MCF 10A (cell line): ENCODE measurements around the gene TUBGCP6. TPM values are rescaled to one million over a fixed set of nuclear protein-coding genes. Genes with fewer than 3 reads are reported as not detected.

Experiments used
- BruUV-seq: library from RNA; stranded (reverse); fragments of 400-500 nt; replicated peaks from 2 replicates; lab custom pipeline; 2021; lab: Mats Ljungman, UMichigan
- CTCF ChIA-PET: fragments of 300-600 bp; sonication (Branson Sonifier 250); formaldehyde crosslinking; extraction: SDS; loops from one replicate; lab custom pipeline; 2021; ENCODE audit warnings: antibody characterized with exemption, inconsistent platforms; lab: Yijun Ruan, JAX
- POLR2A ChIA-PET: fragments of 300-600, 350-650 bp; sonication (Branson Sonifier 250); formaldehyde crosslinking; extraction: SDS; loops from one replicate; lab custom pipeline; 2020; ENCODE audit warnings: antibody characterized with exemption, inconsistent platforms; lab: Yijun Ruan, JAX
- DNase-seq: peaks from one replicate; pipeline ENCODE4 v3.0.0-alpha.2; 2018; ENCODE audit not compliant: unreplicated experiment
- H3K27ac Mint-ChIP-seq: one replicate; pipeline ENCODE4 v1.8.0; 2022; ENCODE audit warnings: mild to moderate bottlenecking, low read depth, mixed read lengths; ENCODE audit not compliant: unreplicated experiment
- H3K27me3 Mint-ChIP-seq: one replicate; pipeline ENCODE4 v1.8.0; 2022; ENCODE audit warnings: mixed read lengths; ENCODE audit not compliant: insufficient read depth, unreplicated experiment
- H3K36me3 Mint-ChIP-seq: one replicate; pipeline ENCODE4 v1.8.0; 2022; ENCODE audit warnings: mild to moderate bottlenecking, moderate library complexity, mixed read lengths; ENCODE audit not compliant: insufficient read depth, unreplicated experiment
- H3K4me1 Mint-ChIP-seq: one replicate; pipeline ENCODE4 v1.8.0; 2022; ENCODE audit warnings: mixed read lengths; ENCODE audit not compliant: insufficient read depth, unreplicated experiment
- H3K4me3 Mint-ChIP-seq: one replicate; pipeline ENCODE4 v1.8.0; 2022; ENCODE audit warnings: mild to moderate bottlenecking, moderate library complexity, mixed read lengths; ENCODE audit not compliant: unreplicated experiment
- H3K9me3 Mint-ChIP-seq: one replicate; pipeline ENCODE4 v1.8.0; 2022; ENCODE audit warnings: mixed read lengths; ENCODE audit not compliant: unreplicated experiment
- intact Hi-C: fragments of 100-400 bp; cut with micrococcal nuclease; formaldehyde crosslinking; loops from 2 replicates; pipeline ENCODE4 v1.14.1; 2022
- total RNA-seq: library from RNA; stranded (reverse); gene quantifications from 2 replicates; pipeline ENCODE4 v1.2.3, GENCODE V29; 2022
- TF ChIP-seq, protein P1 (sequence below): fragments of 200-600 bp; IDR thresholded peaks from one replicate; pipeline ENCODE4 v1.8.0; 2022; ENCODE audit warnings: antibody characterized with exemption, mild to moderate bottlenecking; ENCODE audit not compliant: unreplicated experiment

TUBGCP6 gene
- total RNA-seq, 1 experiment from 2014 or later: 27.9 TPM

- no TSS peak for BruUV-seq
- DNase-seq: no peak
- no peaks in the 10 kb centered on the region for H3K27me3 Mint-ChIP-seq
- peak overlapping the region; percentile 67 for H3K27ac Mint-ChIP-seq
- no peaks in the 10 kb centered on the region for H3K9me3 Mint-ChIP-seq
- H3K4me3 Mint-ChIP-seq: peak overlapping the region; percentile 96
- POLR2A ChIA-PET: interaction anchor here (0.9 to 1.6 kb wide), 9 partner anchors 8 to 283 kb away, joined by 3 to 7 read pairs (median 5); partner anchors contain the start of genes HDAC10, LMF2, NCAPH2 and SCO2
- H3K4me1 Mint-ChIP-seq: peaks cover 16% of the 10 kb centered on the region
- TF ChIP-seq, protein P1, sequence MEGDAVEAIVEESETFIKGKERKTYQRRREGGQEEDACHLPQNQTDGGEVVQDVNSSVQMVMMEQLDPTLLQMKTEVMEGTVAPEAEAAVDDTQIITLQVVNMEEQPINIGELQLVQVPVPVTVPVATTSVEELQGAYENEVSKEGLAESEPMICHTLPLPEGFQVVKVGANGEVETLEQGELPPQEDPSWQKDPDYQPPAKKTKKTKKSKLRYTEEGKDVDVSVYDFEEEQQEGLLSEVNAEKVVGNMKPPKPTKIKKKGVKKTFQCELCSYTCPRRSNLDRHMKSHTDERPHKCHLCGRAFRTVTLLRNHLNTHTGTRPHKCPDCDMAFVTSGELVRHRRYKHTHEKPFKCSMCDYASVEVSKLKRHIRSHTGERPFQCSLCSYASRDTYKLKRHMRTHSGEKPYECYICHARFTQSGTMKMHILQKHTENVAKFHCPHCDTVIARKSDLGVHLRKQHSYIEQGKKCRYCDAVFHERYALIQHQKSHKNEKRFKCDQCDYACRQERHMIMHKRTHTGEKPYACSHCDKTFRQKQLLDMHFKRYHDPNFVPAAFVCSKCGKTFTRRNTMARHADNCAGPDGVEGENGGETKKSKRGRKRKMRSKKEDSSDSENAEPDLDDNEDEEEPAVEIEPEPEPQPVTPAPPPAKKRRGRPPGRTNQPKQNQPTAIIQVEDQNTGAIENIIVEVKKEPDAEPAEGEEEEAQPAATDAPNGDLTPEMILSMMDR: no peak
- intact Hi-C loops: no loop called here
- CTCF ChIA-PET: interaction anchor here (0.7 to 4.7 kb wide), 8 partner anchors 10 to 255 kb away, joined by 3 to 34 read pairs (median 6); partner anchors contain the start of gene HDAC10
- peaks cover 28% of the 10 kb centered on the region for H3K36me3 Mint-ChIP-seq
Observed at GRCh38 chr22:50242406-50242949, 2.3 kb downstream of the TUBGCP6 start.

GRCh38 chr22:50238755-50239154 lies 6.1 kb downstream of the TUBGCP6 start:
- intact Hi-C loops: no loop called here
- no peaks in the 10 kb centered on the region for H3K27me3 Mint-ChIP-seq
- H3K4me1 Mint-ChIP-seq: peaks cover 10% of the 10 kb centered on the region

GRCh38 chr22:50236731-50237409 lies 8.0 kb downstream of the TUBGCP6 start:
- Mint-ChIP-seq H3K4me3 (no peak overlapping the region), H3K4me1 (peaks cover 9% of the 10 kb centered on the region), H3K27ac (no peak overlapping the region), H3K9me3 (no peaks in the 10 kb centered on the region), H3K36me3 (peaks cover 32% of the 10 kb centered on the region), H3K27me3 (no peaks in the 10 kb centered on the region)
- TF ChIP-seq, protein P1: peak; percentile 40
- POLR2A ChIA-PET: interaction anchor here (0.9 kb wide), 1 partner anchor 117 kb away, joined by 3 read pairs; no protein-coding TSS in a partner anchor
- BruUV-seq: no TSS peak
- no peak for DNase-seq
- CTCF ChIA-PET: interaction anchor here (0.6 to 2.0 kb wide), 10 partner anchors 18 to 130 kb away, joined by 3 to 7 read pairs (median 4); no protein-coding TSS in a partner anchor
- intact Hi-C loops: loop anchor here (1.0 kb wide), 1 partner anchor 88 kb away; no protein-coding TSS in a partner anchor

More at GRCh38 chr22:50238755-50239154, 6.1 kb downstream of the TUBGCP6 start:
- ChIA-PET POLR2A (interaction anchor here (0.6 kb wide), 1 partner anchor 321 kb away, joined by 3 read pairs; the partner anchor contains the start of gene ALG12), CTCF (interaction anchor here (0.6 to 4.7 kb wide), 3 partner anchors 13 to 218 kb away, joined by 3 to 34 read pairs (median 10); partner anchors contain the start of gene HDAC10)
- no TSS peak for BruUV-seq
- DNase-seq: no peak
- no peaks in the 10 kb centered on the region for H3K9me3 Mint-ChIP-seq
- TF ChIP-seq, protein P1: no peak
- no peak overlapping the region for H3K27ac Mint-ChIP-seq
- peaks cover 23% of the 10 kb centered on the region for H3K36me3 Mint-ChIP-seq
- no peak overlapping the region for H3K4me3 Mint-ChIP-seq

DNA sequence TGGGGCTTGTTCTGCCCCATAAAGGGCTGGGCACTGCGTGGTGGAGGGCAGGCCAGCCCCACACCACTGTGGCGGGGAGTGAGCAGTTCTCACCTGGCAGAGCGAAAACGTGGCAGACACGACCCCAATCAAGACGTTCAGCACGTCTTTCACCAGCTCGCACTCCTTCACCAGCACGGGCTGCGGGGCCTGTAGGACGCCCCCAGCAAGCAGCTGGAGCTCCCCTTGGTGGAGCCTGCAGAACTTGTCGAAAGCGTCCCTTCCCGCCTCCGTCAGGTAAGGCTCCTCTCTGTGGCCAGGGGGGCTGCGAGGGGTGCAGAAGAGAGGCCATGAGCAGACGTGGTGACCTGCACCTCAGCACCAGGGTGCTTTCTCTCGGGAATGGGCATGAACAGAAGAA lies 11.6 kb downstream of the TUBGCP6 start:
- Mint-ChIP-seq H3K27me3 (no peaks in the 10 kb centered on the region), H3K9me3 (no peaks in the 10 kb centered on the region)

More for the DNA sequence above, 11.6 kb downstream of the TUBGCP6 start:
- CTCF ChIA-PET: interaction anchor here (0.9 to 1.5 kb wide), 3 partner anchors 23 to 86 kb away, joined by 3 to 5 read pairs (median 3); no protein-coding TSS in a partner anchor
- H3K4me1 Mint-ChIP-seq: no peaks in the 10 kb centered on the region
- H3K4me3 Mint-ChIP-seq: no peak overlapping the region
- H3K27ac Mint-ChIP-seq: no peak overlapping the region
- no TSS peak for BruUV-seq
- H3K36me3 Mint-ChIP-seq: peaks cover 46% of the 10 kb centered on the region
- intact Hi-C loops: no loop called here
- no peak for DNase-seq
- TF ChIP-seq, protein P1: no peak
- POLR2A ChIA-PET: no interaction called here
